Activated T-helper 17 cell treated with anti-CD3 and anti-CD28 coated beads, Interleukin-2, amount 50 U/mL, for 72 hours (primary cell): ENCODE data around the gene SCAF1. TPM values are rescaled to one million over a fixed set of nuclear protein-coding genes. Genes with fewer than 3 reads are reported as not detected.

ENCODE experiments used
- ATAC-seq: fragments of 150-1000 bp; cut with Tn5 transposase; replicated peaks from 2 replicates; pipeline ENCODE4 v1.10.0; 2021; ENCODE audit warnings: mild to moderate bottlenecking, moderate library complexity
- H3K27ac Mint-ChIP-seq: one replicate; pipeline ENCODE4 v1.8.0; 2022; ENCODE audit warnings: mixed read lengths
- H3K27me3 Mint-ChIP-seq: one replicate; pipeline ENCODE4 v1.8.0; 2022; ENCODE audit warnings: mixed read lengths
- H3K36me3 Mint-ChIP-seq: one replicate; pipeline ENCODE4 v1.8.0; 2022; ENCODE audit warnings: low read depth, mild to moderate bottlenecking, mixed read lengths
- H3K4me1 Mint-ChIP-seq: one replicate; pipeline ENCODE4 v1.8.0; 2022; ENCODE audit warnings: mixed read lengths
- H3K4me3 Mint-ChIP-seq: one replicate; pipeline ENCODE4 v1.8.0; 2022; ENCODE audit warnings: mild to moderate bottlenecking, mixed read lengths
- H3K9me3 Mint-ChIP-seq: one replicate; pipeline ENCODE4 v1.8.0; 2022; ENCODE audit warnings: mixed read lengths
- total RNA-seq, 2 donors: library from RNA; stranded (reverse); gene quantifications; one replicate each; pipeline ENCODE4 v1.2.3, GENCODE V29; 2022

Gene SCAF1
- total RNA-seq, 2 donors from 2014 or later: 53.8 to 60.5 TPM

GRCh38 chr19:49688531-49689132 is 46.6 kb downstream of the SCAF1 start:
- Mint-ChIP-seq H3K4me3 (peak overlapping the region; percentile 10), H3K36me3 (peaks cover 59% of the 10 kb centered on the region), H3K27ac (no peak overlapping the region), H3K4me1 (peaks cover 23% of the 10 kb centered on the region), H3K9me3 (no peaks in the 10 kb centered on the region), H3K27me3 (peaks cover 8% of the 10 kb centered on the region)
- ATAC-seq: no peak

GRCh38 chr19:49689133-49690078 is 47.4 kb downstream of the SCAF1 start, which contains the start of gene ADM5:
TSS of gene ADM5 (plus strand) at chr19:49689594. CDS start at chr19:49689838, 244 bp downstream.
- ATAC-seq: peak; percentile 40
- H3K36me3 Mint-ChIP-seq: peaks cover 52% of the 10 kb centered on the region
- peaks cover 8% of the 10 kb centered on the region for H3K27me3 Mint-ChIP-seq
- peak within 1 kb of the TSS; percentile 83 for H3K4me3 Mint-ChIP-seq
- peaks cover 23% of the 10 kb centered on the region for H3K4me1 Mint-ChIP-seq
- no peaks in the 10 kb centered on the region for H3K9me3 Mint-ChIP-seq
- peak within 1 kb of the TSS; percentile 68 for H3K27ac Mint-ChIP-seq

- Mint-ChIP-seq H3K27me3 (peaks cover 8% of the 10 kb centered on the region), H3K36me3 (peaks cover 44% of the 10 kb centered on the region), H3K4me1 (peaks cover 23% of the 10 kb centered on the region), H3K27ac (peak overlapping the region; percentile 68), H3K9me3 (no peaks in the 10 kb centered on the region), H3K4me3 (peak overlapping the region; percentile 83)
- no peak for ATAC-seq
These were observed 48.2 kb downstream of the SCAF1 start for GRCh38 chr19:49690079-49690655.

GRCh38 chr19:49690656-49691242 is 48.7 kb downstream of the SCAF1 start, which contains the start of gene CPT1C:
TSS of gene CPT1C (plus strand) at chr19:49691116. CDS start at chr19:49692253, 1,137 bp downstream.
- Mint-ChIP-seq H3K4me1 (peaks cover 19% of the 10 kb centered on the region), H3K27ac (peak within 1 kb of the TSS; percentile 68), H3K36me3 (peaks cover 38% of the 10 kb centered on the region), H3K4me3 (peak within 1 kb of the TSS; percentile 83), H3K27me3 (peaks cover 8% of the 10 kb centered on the region), H3K9me3 (no peaks in the 10 kb centered on the region)
- ATAC-seq: peak; percentile 82

GRCh38 chr19:49691243-49692146 is 49.5 kb downstream of the SCAF1 start:
- Mint-ChIP-seq H3K27ac (peak overlapping the region; percentile 68), H3K36me3 (peaks cover 35% of the 10 kb centered on the region), H3K4me1 (peaks cover 18% of the 10 kb centered on the region), H3K9me3 (no peaks in the 10 kb centered on the region), H3K4me3 (peak overlapping the region; percentile 83), H3K27me3 (peaks cover 8% of the 10 kb centered on the region)
- peak; percentile 62 for ATAC-seq

- peak overlapping the region; percentile 9 for H3K4me3 Mint-ChIP-seq
- ATAC-seq: no peak
- H3K4me1 Mint-ChIP-seq: peaks cover 18% of the 10 kb centered on the region
- H3K27ac Mint-ChIP-seq: no peak overlapping the region
- no peaks in the 10 kb centered on the region for H3K9me3 Mint-ChIP-seq
- H3K36me3 Mint-ChIP-seq: peaks cover 31% of the 10 kb centered on the region
- H3K27me3 Mint-ChIP-seq: peaks cover 8% of the 10 kb centered on the region
These were observed 50.1 kb downstream of the SCAF1 start for GRCh38 chr19:49692147-49692506.

GRCh38 chr19:49696115-49696514 is 54.1 kb downstream of the SCAF1 start:
- H3K4me3 Mint-ChIP-seq: no peak overlapping the region
- ATAC-seq: no peak
- H3K4me1 Mint-ChIP-seq: no peaks in the 10 kb centered on the region
- H3K27me3 Mint-ChIP-seq: no peaks in the 10 kb centered on the region
- H3K27ac Mint-ChIP-seq: no peak overlapping the region
- H3K9me3 Mint-ChIP-seq: no peaks in the 10 kb centered on the region
- no peaks in the 10 kb centered on the region for H3K36me3 Mint-ChIP-seq

- Mint-ChIP-seq H3K9me3 (no peaks in the 10 kb centered on the region), H3K36me3 (no peaks in the 10 kb centered on the region), H3K4me3 (no peak overlapping the region), H3K4me1 (no peaks in the 10 kb centered on the region), H3K27ac (no peak overlapping the region), H3K27me3 (no peaks in the 10 kb centered on the region)
- no peak for ATAC-seq
These were observed 54.9 kb downstream of the SCAF1 start for GRCh38 chr19:49696865-49697264.

- no peak overlapping the region for H3K4me3 Mint-ChIP-seq
- no peak for ATAC-seq
- H3K27ac Mint-ChIP-seq: no peak overlapping the region
- H3K9me3 Mint-ChIP-seq: no peaks in the 10 kb centered on the region
- no peaks in the 10 kb centered on the region for H3K36me3 Mint-ChIP-seq
- no peaks in the 10 kb centered on the region for H3K27me3 Mint-ChIP-seq
- no peaks in the 10 kb centered on the region for H3K4me1 Mint-ChIP-seq
These were observed 57.4 kb downstream of the SCAF1 start for GRCh38 chr19:49699364-49699763.

- no peaks in the 10 kb centered on the region for H3K27me3 Mint-ChIP-seq
- H3K9me3 Mint-ChIP-seq: no peaks in the 10 kb centered on the region
- ATAC-seq: peak; percentile 38
- H3K27ac Mint-ChIP-seq: no peak overlapping the region
- no peaks in the 10 kb centered on the region for H3K4me1 Mint-ChIP-seq
- no peak overlapping the region for H3K4me3 Mint-ChIP-seq
- H3K36me3 Mint-ChIP-seq: no peaks in the 10 kb centered on the region
These were observed 58.6 kb downstream of the SCAF1 start for GRCh38 chr19:49700563-49700962.

GRCh38 chr19:49701271-49701786 is 59.3 kb downstream of the SCAF1 start:
- H3K4me3 Mint-ChIP-seq: no peak overlapping the region
- H3K36me3 Mint-ChIP-seq: no peaks in the 10 kb centered on the region
- no peak overlapping the region for H3K27ac Mint-ChIP-seq
- H3K4me1 Mint-ChIP-seq: no peaks in the 10 kb centered on the region
- peak; percentile 39 for ATAC-seq
- H3K9me3 Mint-ChIP-seq: no peaks in the 10 kb centered on the region
- H3K27me3 Mint-ChIP-seq: no peaks in the 10 kb centered on the region

GRCh38 chr19:49704888-49705642 is 63.1 kb downstream of the SCAF1 start:
- no peak overlapping the region for H3K4me3 Mint-ChIP-seq
- H3K27ac Mint-ChIP-seq: no peak overlapping the region
- H3K36me3 Mint-ChIP-seq: no peaks in the 10 kb centered on the region
- no peak for ATAC-seq
- peaks cover 1% of the 10 kb centered on the region for H3K4me1 Mint-ChIP-seq
- peaks cover 6% of the 10 kb centered on the region for H3K27me3 Mint-ChIP-seq
- no peaks in the 10 kb centered on the region for H3K9me3 Mint-ChIP-seq

- Mint-ChIP-seq H3K27ac (no peak overlapping the region), H3K4me3 (no peak overlapping the region), H3K9me3 (no peaks in the 10 kb centered on the region), H3K4me1 (peaks cover 5% of the 10 kb centered on the region), H3K27me3 (peaks cover 9% of the 10 kb centered on the region), H3K36me3 (no peaks in the 10 kb centered on the region)
- ATAC-seq: no peak
These were observed 63.9 kb downstream of the SCAF1 start for GRCh38 chr19:49705919-49706318.
